Measurements from ENCODE around the gene CCDC171. TPM values are rescaled to one million over a fixed set of nuclear protein-coding genes. Genes with fewer than 3 reads are reported as not detected.

CCDC171 gene
- 1 to 10 TPM; 2.0 to 3.6 TPM for total RNA-seq

- H3K4me3 Mint-ChIP-seq, result peak within 1 kb of the TSS; percentile 83
- peak; percentile 95 to 96 for ATAC-seq
- no peaks in the 10 kb centered on the region for H3K9me3 Mint-ChIP-seq
- peaks cover 13 to 19% of the 10 kb centered on the region in 2 donors for H3K4me1 Mint-ChIP-seq (ENCODE audit: low read depth in 2 of 2)
- H3K27ac Mint-ChIP-seq, result peak within 1 kb of the TSS; percentile 61 to 71
- H3K36me3 Mint-ChIP-seq, result no peaks in the 10 kb centered on the region
- DNase-seq (ENCODE audit: low spot score), result peak; percentile 92
- H3K27me3 Mint-ChIP-seq, result no peaks in the 10 kb centered on the region
Measured at GRCh38 chr9:15552636-15553527, at the start of gene CCDC171. TSS of gene CCDC171 (plus strand) at chr9:15553043. CDS start at chr9:15564089, 11,046 bp downstream.

DNA sequence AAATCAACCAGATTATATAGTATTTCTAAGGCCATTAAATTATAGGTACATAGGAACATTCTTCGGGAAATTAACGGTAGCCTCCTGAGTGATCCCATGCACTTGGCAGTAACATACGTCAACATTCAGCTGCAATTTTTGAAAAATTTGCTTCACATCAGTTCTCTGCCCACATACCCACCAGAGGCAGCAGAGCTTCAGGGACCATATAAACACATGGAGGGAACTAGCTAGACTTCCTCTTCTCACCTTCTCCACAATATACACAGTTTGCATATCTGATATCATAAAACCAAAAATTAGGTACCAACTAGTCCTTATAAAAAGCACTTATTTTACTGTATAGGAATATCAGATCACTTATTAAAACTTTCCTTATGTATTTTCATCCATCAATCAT is 46.9 kb upstream of the CCDC171 start:
- Mint-ChIP-seq H3K9me3 (no peaks in the 10 kb centered on the region), H3K4me1 (ENCODE audit: low read depth in 2 of 2) (peaks cover 23 to 49% of the 10 kb centered on the region in 2 donors), H3K27ac (no peak overlapping the region), H3K27me3 (no peaks in the 10 kb centered on the region), H3K4me3 (no peak overlapping the region), H3K36me3 (peaks cover 30% of the 10 kb centered on the region)
- DNase-seq (ENCODE audit: low spot score), result no peak
- no peak for ATAC-seq

DNA sequence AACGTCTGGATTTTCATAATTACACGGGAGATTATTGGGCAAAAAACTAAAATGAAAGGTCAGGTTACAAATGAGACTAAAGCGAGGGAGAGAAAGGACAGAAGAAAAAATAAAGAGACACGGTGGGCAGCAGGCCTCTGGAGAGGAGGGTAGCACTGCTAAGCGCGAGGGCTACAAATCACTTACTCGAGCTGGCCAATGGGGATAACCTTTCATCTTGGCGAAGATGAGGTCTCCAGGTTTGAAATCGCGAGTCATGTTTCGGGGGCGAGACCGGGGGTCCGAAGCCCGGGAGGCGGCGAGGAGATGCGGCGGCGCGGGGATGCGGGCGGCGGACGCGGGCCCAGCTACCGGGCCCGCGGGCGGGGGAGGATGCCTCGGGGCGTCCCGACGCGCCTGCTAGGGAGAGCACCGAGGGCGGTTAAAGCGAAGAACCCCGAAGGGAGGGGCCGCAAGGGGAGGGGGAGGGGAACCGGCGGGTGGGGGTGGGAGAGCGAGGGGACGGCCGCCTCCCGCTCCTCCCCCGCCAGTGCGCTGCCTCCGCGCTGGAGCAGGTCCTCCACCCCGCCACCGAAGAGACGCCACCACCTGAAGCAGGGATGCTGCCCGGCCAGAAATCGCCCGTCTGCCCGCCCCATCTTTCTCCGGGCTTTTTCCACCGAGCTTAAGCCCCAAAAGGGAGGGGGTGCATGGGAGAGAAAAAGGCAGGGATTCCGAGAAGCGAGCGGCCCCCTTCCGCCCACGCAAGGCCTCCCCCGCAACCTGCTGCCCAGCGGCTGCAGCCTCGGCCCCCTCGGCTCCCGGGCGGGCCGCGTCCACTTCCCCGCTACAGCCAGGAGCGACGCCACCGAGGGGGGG is 42.7 kb upstream of the CCDC171 start:
- ATAC-seq (peak; percentile 76 to 83), DNase-seq (ENCODE audit: low spot score) (peak; percentile 78)
- Mint-ChIP-seq H3K27me3 (peaks cover 0 to 5% of the 10 kb centered on the region in 2 donors), H3K36me3 (peaks cover 24% of the 10 kb centered on the region), H3K4me1 (ENCODE audit: low read depth in 2 of 2) (peaks cover 26 to 46% of the 10 kb centered on the region in 2 donors), H3K27ac (peak overlapping the region; percentile 92 to 97), H3K4me3 (peak overlapping the region; percentile 93), H3K9me3 (no peaks in the 10 kb centered on the region)

DNA sequence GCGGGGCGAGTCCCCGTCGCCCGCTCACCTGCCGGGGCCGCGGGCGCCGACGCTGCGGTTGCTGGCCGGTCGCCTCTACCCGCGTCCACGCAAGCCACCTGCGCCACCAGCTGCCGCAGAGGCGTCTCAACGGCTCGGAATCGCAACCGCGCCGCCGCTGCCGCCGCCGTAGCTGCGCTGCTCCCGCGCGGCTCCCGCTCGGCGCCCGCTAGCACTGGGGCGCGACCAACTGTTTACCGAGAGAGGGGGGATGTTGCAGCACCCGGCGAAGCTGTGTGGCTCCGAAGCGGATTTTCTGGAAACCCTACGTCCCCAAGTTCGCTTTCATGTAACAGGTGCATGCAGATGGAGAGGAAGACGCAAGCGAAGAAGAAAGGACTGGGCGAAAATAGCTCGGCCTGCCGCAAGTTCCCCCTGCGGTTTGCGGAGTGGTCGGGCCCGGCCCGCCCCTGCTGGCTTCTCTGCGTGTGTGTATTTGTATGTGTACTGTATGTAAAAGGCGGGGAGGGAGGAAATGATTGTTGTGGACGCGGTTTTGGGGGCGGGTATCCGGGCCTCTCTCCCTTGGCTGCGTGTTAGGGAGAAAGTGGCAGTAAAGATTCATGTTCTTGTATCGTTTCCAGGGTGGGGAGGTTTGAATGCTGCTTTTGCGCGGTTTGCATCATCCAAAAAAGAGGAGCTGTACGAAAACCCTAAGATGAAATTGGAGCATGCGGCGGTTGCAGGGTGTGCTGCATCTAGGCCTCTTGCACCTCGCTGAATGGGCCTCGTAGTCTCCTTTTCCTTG is 41.9 kb upstream of the CCDC171 start, which contains the start of gene PSIP1:
TSS of gene PSIP1 (minus strand) at position 182 of the 787 bp plus-strand sequence. CDS start 782 bp downstream, outside the sequence.
- ATAC-seq (peak; percentile 91), DNase-seq (ENCODE audit: low spot score) (peak; percentile 88)
- H3K9me3 Mint-ChIP-seq, result no peaks in the 10 kb centered on the region
- peaks cover 26 to 42% of the 10 kb centered on the region in 2 donors for H3K4me1 Mint-ChIP-seq (ENCODE audit: low read depth in 2 of 2)
- H3K4me3 Mint-ChIP-seq, result peak within 1 kb of the TSS; percentile 93
- peaks cover 0 to 5% of the 10 kb centered on the region in 2 donors for H3K27me3 Mint-ChIP-seq
- H3K36me3 Mint-ChIP-seq, result peaks cover 21% of the 10 kb centered on the region
- H3K27ac Mint-ChIP-seq, result peak within 1 kb of the TSS; percentile 92 to 97

- Mint-ChIP-seq H3K4me1 (ENCODE audit: low read depth in 2 of 2) (peaks cover 26 to 33% of the 10 kb centered on the region in 2 donors), H3K4me3 (no peak overlapping the region), H3K9me3 (no peaks in the 10 kb centered on the region), H3K27ac (no peak overlapping the region), H3K27me3 (peaks cover 0 to 5% of the 10 kb centered on the region in 2 donors), H3K36me3 (peaks cover 12% of the 10 kb centered on the region)
- ATAC-seq (no peak), DNase-seq (ENCODE audit: low spot score) (no peak)
Measured at GRCh38 chr9:15512204-15512603, 40.6 kb upstream of the CCDC171 start.

DNA sequence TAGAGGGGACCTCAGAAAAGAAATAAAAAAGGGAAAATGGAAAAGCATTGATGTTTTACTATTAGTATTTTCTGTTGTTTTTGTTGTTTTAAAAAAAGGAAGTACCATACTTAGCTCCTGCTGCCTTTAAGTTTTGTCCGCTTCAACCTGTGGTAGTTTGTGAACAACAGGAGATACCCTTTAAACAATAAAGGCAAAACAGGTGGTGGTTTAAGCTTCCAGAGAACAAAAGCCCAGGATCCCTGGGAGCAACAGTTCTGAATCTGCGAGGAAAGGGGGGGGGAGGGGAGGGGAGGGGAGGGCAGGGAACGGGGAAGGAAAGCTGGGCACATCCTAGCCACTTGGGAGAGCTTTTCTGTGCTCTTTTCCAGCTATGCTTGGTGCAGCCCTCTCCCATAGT is 40.0 kb upstream of the CCDC171 start:
- H3K36me3 Mint-ChIP-seq, result peaks cover 12% of the 10 kb centered on the region

DNA sequence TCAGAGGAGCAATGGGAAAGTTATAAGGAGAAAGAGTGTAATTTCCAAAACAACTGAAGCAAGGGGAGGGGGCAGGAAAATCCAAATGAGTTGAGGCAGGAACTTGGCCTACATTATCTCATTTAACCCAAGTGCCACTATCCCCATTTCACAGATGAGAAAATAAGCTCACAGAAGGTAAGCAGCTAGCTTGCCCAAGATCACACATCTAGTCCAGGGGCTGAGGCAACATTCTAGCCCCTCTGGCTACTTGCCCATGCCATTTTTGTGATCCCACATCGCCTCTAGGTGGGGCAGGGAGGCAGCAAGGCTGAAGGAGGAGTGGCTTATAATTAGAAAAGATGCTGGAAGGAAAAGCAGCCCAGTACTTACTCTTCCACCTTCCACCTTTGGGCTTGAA is 39.5 kb upstream of the CCDC171 start:
- Mint-ChIP-seq H3K27me3 (peaks cover 0 to 5% of the 10 kb centered on the region in 2 donors), H3K27ac (no peak overlapping the region), H3K4me3 (no peak overlapping the region), H3K4me1 (ENCODE audit: low read depth in 2 of 2) (peaks cover 23 to 28% of the 10 kb centered on the region in 2 donors), H3K9me3 (no peaks in the 10 kb centered on the region), H3K36me3 (peaks cover 12% of the 10 kb centered on the region)
- DNase-seq (ENCODE audit: low spot score) (no peak), ATAC-seq (no peak)

More for the DNA sequence above, 40.0 kb upstream of the CCDC171 start:
- Mint-ChIP-seq H3K4me3 (no peak overlapping the region), H3K27me3 (peaks cover 0 to 5% of the 10 kb centered on the region in 2 donors), H3K4me1 (ENCODE audit: low read depth in 2 of 2) (peaks cover 26 to 33% of the 10 kb centered on the region in 2 donors), H3K27ac (no peak overlapping the region), H3K9me3 (no peaks in the 10 kb centered on the region)
- no peak for ATAC-seq
- DNase-seq (ENCODE audit: low spot score), result no peak

DNA sequence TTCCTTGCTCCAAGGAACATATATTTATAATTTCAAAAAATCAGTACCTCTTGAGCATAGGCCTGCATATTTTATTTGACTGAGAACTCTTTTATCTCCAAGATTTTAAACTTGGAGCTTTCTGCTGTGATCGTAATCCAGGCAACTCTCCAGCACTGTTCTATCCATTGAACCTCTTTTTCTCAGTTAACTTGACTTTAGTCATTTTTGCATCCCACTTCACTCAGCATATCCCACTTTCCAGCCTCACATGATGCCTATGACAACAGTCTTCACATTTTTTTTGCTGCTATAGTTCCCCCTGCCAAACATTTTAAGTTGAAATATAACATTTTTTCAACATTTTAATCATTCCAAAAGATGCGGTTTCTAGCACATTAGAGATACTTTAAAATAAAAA is 33.0 kb upstream of the CCDC171 start:
- Mint-ChIP-seq H3K9me3 (no peaks in the 10 kb centered on the region), H3K27me3 (peaks cover 0 to 14% of the 10 kb centered on the region in 2 donors), H3K27ac (no peak overlapping the region), H3K4me3 (no peak overlapping the region), H3K36me3 (no peaks in the 10 kb centered on the region), H3K4me1 (ENCODE audit: low read depth in 2 of 2) (no peaks in the 10 kb centered on the region)
- DNase-seq (ENCODE audit: low spot score) (no peak), ATAC-seq (no peak)

GRCh38 chr9:15521254-15521653 is 31.6 kb upstream of the CCDC171 start:
- peaks cover 0 to 16% of the 10 kb centered on the region in 2 donors for H3K27me3 Mint-ChIP-seq
- H3K9me3 Mint-ChIP-seq, result no peaks in the 10 kb centered on the region
- no peaks in the 10 kb centered on the region for H3K36me3 Mint-ChIP-seq
- H3K4me3 Mint-ChIP-seq, result no peak overlapping the region
- ATAC-seq (no peak), DNase-seq (ENCODE audit: low spot score) (no peak)
- H3K4me1 Mint-ChIP-seq (ENCODE audit: low read depth in 2 of 2), result no peaks in the 10 kb centered on the region
- H3K27ac Mint-ChIP-seq, result no peak overlapping the region

GRCh38 chr9:15522130-15522755 is 30.6 kb upstream of the CCDC171 start:
- DNase-seq (ENCODE audit: low spot score) (no peak), ATAC-seq (no peak)
- no peaks in the 10 kb centered on the region for H3K9me3 Mint-ChIP-seq
- H3K27ac Mint-ChIP-seq, result no peak overlapping the region
- H3K4me1 Mint-ChIP-seq (ENCODE audit: low read depth in 2 of 2), result no peaks in the 10 kb centered on the region
- no peak overlapping the region for H3K4me3 Mint-ChIP-seq
- H3K27me3 Mint-ChIP-seq, result peaks cover 0 to 16% of the 10 kb centered on the region in 2 donors
- no peaks in the 10 kb centered on the region for H3K36me3 Mint-ChIP-seq

DNA sequence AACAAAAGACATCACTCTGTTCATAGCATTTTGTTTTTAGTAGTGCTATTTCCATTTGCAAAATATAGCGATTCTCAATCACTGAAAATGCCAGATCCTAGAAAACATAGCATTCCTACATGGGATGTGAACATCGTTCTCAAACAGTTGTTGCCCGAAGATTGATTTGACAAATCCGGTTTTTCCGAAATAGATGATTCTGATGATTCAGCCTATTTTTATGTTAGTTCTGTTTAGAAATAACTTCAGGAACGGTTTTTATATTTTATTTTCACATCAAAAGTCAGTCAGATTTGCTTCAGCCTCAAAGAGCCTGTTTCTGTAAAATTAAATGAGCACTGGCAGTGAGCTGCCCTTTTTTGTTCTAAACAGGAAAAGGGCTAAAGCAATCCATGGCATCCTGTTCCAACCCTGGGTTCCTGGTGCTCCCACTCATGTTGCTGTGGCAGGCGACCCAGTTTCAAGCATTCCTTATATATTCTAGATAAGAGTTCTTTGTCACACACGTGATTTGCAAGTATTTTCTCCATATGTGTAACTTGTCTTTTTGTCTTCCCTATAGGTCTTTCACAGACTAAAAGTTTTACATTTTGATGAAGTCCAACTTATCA is 27.9 kb upstream of the CCDC171 start:
- DNase-seq (ENCODE audit: low spot score), result no peak
- H3K9me3 Mint-ChIP-seq, result no peaks in the 10 kb centered on the region
- no peak for ATAC-seq
- H3K4me1 Mint-ChIP-seq (ENCODE audit: low read depth in 2 of 2), result no peaks in the 10 kb centered on the region
- no peak overlapping the region for H3K4me3 Mint-ChIP-seq
- H3K27ac Mint-ChIP-seq, result no peak overlapping the region
- H3K27me3 Mint-ChIP-seq, result peaks cover 0 to 14% of the 10 kb centered on the region in 2 donors
- no peaks in the 10 kb centered on the region for H3K36me3 Mint-ChIP-seq

DNA sequence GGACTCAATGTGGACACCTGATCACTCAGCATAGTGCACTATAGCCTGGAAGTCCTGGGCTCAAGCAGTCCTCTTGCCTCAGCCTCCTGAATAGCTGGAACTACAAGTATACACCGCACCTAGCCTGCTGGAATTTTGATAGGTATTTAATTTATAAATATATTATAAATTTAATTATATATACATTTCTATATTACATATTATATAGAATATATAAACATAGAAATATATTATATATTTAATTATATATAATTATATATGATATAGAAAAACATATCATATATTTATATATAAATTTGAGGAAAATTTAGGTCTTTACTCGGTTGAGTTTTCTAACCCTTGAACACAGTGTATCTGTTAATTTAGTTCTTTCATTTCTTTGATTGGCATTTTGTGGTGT is 26.9 kb upstream of the CCDC171 start:
- Mint-ChIP-seq H3K36me3 (no peaks in the 10 kb centered on the region), H3K27ac (no peak overlapping the region), H3K4me3 (no peak overlapping the region), H3K4me1 (ENCODE audit: low read depth in 2 of 2) (no peaks in the 10 kb centered on the region), H3K27me3 (peaks cover 0 to 14% of the 10 kb centered on the region in 2 donors), H3K9me3 (no peaks in the 10 kb centered on the region)
- ATAC-seq, result no peak
- no peak for DNase-seq (ENCODE audit: low spot score)
